Measurements from ENCODE around the gene TRAPPC14. TPM values are rescaled to one million over a fixed set of nuclear protein-coding genes. Genes with fewer than 3 reads are reported as not detected.

The TRAPPC14 gene
- total and polyA plus RNA-seq, 8 donors = 10.7 to 33.3 (median 20.3) TPM

- H3K27me3 ChIP-seq = no peaks in the 10 kb centered on the region
- 18 to 21% (median 20%) methylated on average over 18 of the region's 18 CpGs for WGBS, 5 donors
- H3K4me1 ChIP-seq = peaks cover 24 to 40% (median 28%) of the 10 kb centered on the region in 4 donors
- H3K36me3 ChIP-seq = peaks cover 4 to 19% (median 14%) of the 10 kb centered on the region in 4 donors
- no peak for TF ChIP-seq POLR2AphosphoS5 (IDR thresholded peaks at IDR 0.05)
- no peak for TF ChIP-seq POLR2A (IDR thresholded peaks at IDR 0.05)
- TF ChIP-seq CTCF (IDR thresholded peaks at IDR 0.05) = no peak
- TF ChIP-seq EP300 (IDR thresholded peaks at IDR 0.05) = no peak
- peak overlapping the region; percentile 67 to 89 (median 84) for H3K27ac ChIP-seq
- no peaks in the 10 kb centered on the region for H3K9me3 ChIP-seq
- intact Hi-C loops (cut with DNase I; ENCODE audit: low total_unique reads) = no loop called here
- no peak for DNase-seq
- peak overlapping the region; percentile 73 to 95 (median 85) for H3K4me3 ChIP-seq
These were observed 40.0 kb downstream of the TRAPPC14 start for GRCh38 chr7:100118388-100119071.

DNA sequence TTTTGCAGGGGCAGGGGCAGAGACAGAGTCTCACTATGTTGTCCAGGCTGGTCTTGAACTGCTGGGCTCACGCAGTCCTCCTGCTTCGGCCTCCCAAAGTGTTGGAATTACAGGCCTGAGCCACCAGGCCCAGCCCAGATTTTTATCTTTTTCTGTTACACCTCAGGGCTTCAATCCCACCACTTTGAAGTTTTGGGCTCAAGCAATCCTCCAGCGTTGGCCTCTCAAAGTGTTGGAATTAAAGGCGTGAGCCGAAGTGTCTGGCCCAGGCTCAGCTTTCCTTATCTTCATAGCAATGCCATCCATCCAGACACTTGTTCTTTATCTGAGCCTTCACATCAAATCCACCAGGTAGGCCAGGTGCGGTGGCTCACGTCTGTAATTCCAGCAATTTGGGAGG lies 43.5 kb downstream of the TRAPPC14 start:
- Histone ChIP-seq H3K9me3 (no peaks in the 10 kb centered on the region), H3K36me3 (peaks cover 30 to 54% (median 47%) of the 10 kb centered on the region in 4 donors), H3K4me3 (no peak overlapping the region), H3K4me1 (peaks cover 10 to 20% (median 15%) of the 10 kb centered on the region in 4 donors), H3K27ac (no peak overlapping the region), H3K27me3 (no peaks in the 10 kb centered on the region)
- TF ChIP-seq CTCF (IDR thresholded peaks at IDR 0.05) (no peak), POLR2AphosphoS5 (IDR thresholded peaks at IDR 0.05) (no peak), EP300 (IDR thresholded peaks at IDR 0.05) (no peak)
- WGBS, 5 donors = 82 to 93% (median 90%) methylated on average over 7 of the region's 7 CpGs
- intact Hi-C loops (cut with DNase I; ENCODE audit: low total_unique reads) = no loop called here
- DNase-seq = no peak

GRCh38 chr7:100111914-100112313 lies 46.6 kb downstream of the TRAPPC14 start:
- Histone ChIP-seq H3K27me3 (no peaks in the 10 kb centered on the region), H3K27ac (no peak overlapping the region), H3K4me3 (no peak overlapping the region), H3K9me3 (no peaks in the 10 kb centered on the region), H3K36me3 (peaks cover 52 to 85% (median 78%) of the 10 kb centered on the region in 4 donors), H3K4me1 (no peaks in the 10 kb centered on the region)
- no peak for TF ChIP-seq POLR2A (IDR thresholded peaks at IDR 0.05)
- DNase-seq = no peak
- 84 to 93% (median 87%) methylated on average over 9 to 13 of the region's 13 CpGs for WGBS, 5 donors
- intact Hi-C loops (cut with DNase I; ENCODE audit: low total_unique reads) = no loop called here

GRCh38 chr7:100111156-100111555 lies 47.4 kb downstream of the TRAPPC14 start:
- Histone ChIP-seq H3K27me3 (no peaks in the 10 kb centered on the region), H3K27ac (no peak overlapping the region), H3K36me3 (peaks cover 59 to 93% (median 85%) of the 10 kb centered on the region in 4 donors), H3K9me3 (no peaks in the 10 kb centered on the region), H3K4me1 (no peaks in the 10 kb centered on the region), H3K4me3 (no peak overlapping the region)
- DNase-seq = no peak
- intact Hi-C loops (cut with DNase I; ENCODE audit: low total_unique reads) = no loop called here
- TF ChIP-seq CTCF (IDR thresholded peaks at IDR 0.05) (no peak), POLR2AphosphoS5 (IDR thresholded peaks at IDR 0.05) (no peak)
- WGBS, 5 donors = 83 to 88% (median 86%) methylated on average over 7 of the region's 7 CpGs

- H3K9me3 ChIP-seq = no peaks in the 10 kb centered on the region
- no peak for DNase-seq
- 81 to 90% (median 85%) methylated on average over 12 of the region's 12 CpGs for WGBS, 5 donors
- no peak overlapping the region for H3K4me3 ChIP-seq
- H3K27ac ChIP-seq = no peak overlapping the region
- intact Hi-C loops (cut with DNase I; ENCODE audit: low total_unique reads) = no loop called here
- H3K4me1 ChIP-seq = no peaks in the 10 kb centered on the region
- H3K27me3 ChIP-seq = no peaks in the 10 kb centered on the region
- TF ChIP-seq POLR2AphosphoS5 (IDR thresholded peaks at IDR 0.05) (no peak), EP300 (IDR thresholded peaks at IDR 0.05) (no peak), CTCF (IDR thresholded peaks at IDR 0.05) (no peak), POLR2A (IDR thresholded peaks at IDR 0.05) (no peak)
- peaks cover 66 to 100% (median 99%) of the 10 kb centered on the region in 4 donors for H3K36me3 ChIP-seq
These were observed 48.9 kb downstream of the TRAPPC14 start for GRCh38 chr7:100109521-100110163.

Measured in stomach (tissue), 9 donors.